SK-N-SH treated with all-trans-retinoic acid at 6 μM for 48 hours (cell line): Measurements from ENCODE around the gene BEST1.

Experiments used
- ARNTL ChIP-seq: fragments of 450-650 bp; formaldehyde crosslinking; IDR thresholded peaks from 2 replicates; pipeline ENCODE4 v1.5.0; 2020; ENCODE audit warnings: low read depth, mild to moderate bottlenecking, moderate library complexity, borderline replicate concordance
- CREB5 ChIP-seq: fragments of 250-450 bp; sonication (Bioruptor Pico); IDR thresholded peaks from 2 replicates; pipeline ENCODE4 v1.5.1; 2020; ENCODE audit warnings: low read depth, mild to moderate bottlenecking, moderate library complexity
- CSDC2 ChIP-seq: fragments of 250-450 bp; sonication (Bioruptor Pico); IDR thresholded peaks from 2 replicates; pipeline ENCODE4 v1.5.0; 2020; ENCODE audit warnings: mild to moderate bottlenecking, moderate library complexity
- ISL1 ChIP-seq: fragments of 250-450 bp; sonication (Bioruptor Pico); IDR thresholded peaks from 2 replicates; pipeline ENCODE4 v2.1.2; 2022; ENCODE audit warnings: mild to moderate bottlenecking, moderate library complexity
- RARB ChIP-seq: fragments of 250-450 bp; sonication (Bioruptor Pico); IDR thresholded peaks from 2 replicates; pipeline ENCODE4 v1.8.0; 2021; ENCODE audit warnings: mild to moderate bottlenecking, moderate library complexity
- SNAI2 ChIP-seq: fragments of 250-450 bp; sonication (Bioruptor Pico); IDR thresholded peaks from 2 replicates; pipeline ENCODE4 v1.5.0; 2020; ENCODE audit warnings: mild to moderate bottlenecking, moderate library complexity
- TCF4 ChIP-seq: fragments of 250-450 bp; sonication (Bioruptor Pico); IDR thresholded peaks from 2 replicates; pipeline ENCODE4 v1.8.0; 2021; ENCODE audit warnings: mild to moderate bottlenecking, moderate library complexity, borderline replicate concordance
- TOX ChIP-seq: fragments of 250-450 bp; sonication (Bioruptor Pico); IDR thresholded peaks from 2 replicates; pipeline ENCODE4 v1.8.0; 2021; ENCODE audit warnings: mild to moderate bottlenecking, moderate library complexity, borderline replicate concordance
- ZFP3 ChIP-seq: fragments of 250-450 bp; sonication (Bioruptor Pico); IDR thresholded peaks from 2 replicates; pipeline ENCODE4 v1.5.0; 2020; ENCODE audit warnings: mild to moderate bottlenecking, moderate library complexity
- ZNF565 ChIP-seq: fragments of 450-650 bp; formaldehyde crosslinking; conservative IDR thresholded peaks from 2 replicates; pipeline ENCODE4 v1.5.0; 2020; ENCODE audit warnings: low read depth, mild to moderate bottlenecking, moderate library complexity
- ZNF70 ChIP-seq: fragments of 450-650 bp; formaldehyde crosslinking; IDR thresholded peaks from 2 replicates; pipeline ENCODE4 v1.5.0; 2020; ENCODE audit warnings: mild to moderate bottlenecking, moderate library complexity
- ZNF8 ChIP-seq: fragments of 450-650 bp; formaldehyde crosslinking; IDR thresholded peaks from 2 replicates; pipeline ENCODE4 v1.5.0; 2020; ENCODE audit warnings: mild to moderate bottlenecking, moderate library complexity
- TF ChIP-seq, protein P1 (sequence below): fragments of 250-450 bp; sonication (Bioruptor Pico); IDR thresholded peaks from 2 replicates; pipeline ENCODE4 v1.8.0; 2021; ENCODE audit warnings: low read depth, mild to moderate bottlenecking, moderate library complexity, borderline replicate concordance
- TF ChIP-seq, protein P2 (sequence below): fragments of 250-450 bp; sonication (Bioruptor Pico); IDR thresholded peaks from 2 replicates; pipeline ENCODE4 v1.8.0; 2020; ENCODE audit warnings: mild to moderate bottlenecking, moderate library complexity, borderline replicate concordance

DNA sequence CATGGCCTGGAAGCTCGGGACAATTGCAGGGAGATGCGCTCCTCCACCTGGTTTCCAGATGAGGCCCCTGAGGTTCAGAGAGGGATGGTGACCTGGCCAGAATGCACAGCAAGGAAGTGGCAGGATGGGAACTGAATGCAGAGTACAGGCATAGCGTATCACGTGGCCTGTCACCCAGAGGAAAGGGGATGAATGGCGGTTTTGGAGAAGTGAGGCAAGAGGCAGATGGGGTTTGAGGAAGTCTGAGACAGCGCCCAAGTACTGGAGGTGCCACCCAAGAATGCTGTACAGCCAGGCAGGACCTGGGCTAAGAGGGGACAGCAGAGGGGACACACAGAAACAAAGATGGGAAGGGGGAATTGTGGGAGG is 37.6 kb upstream of the BEST1 start:
- TF ChIP-seq, protein P1, sequence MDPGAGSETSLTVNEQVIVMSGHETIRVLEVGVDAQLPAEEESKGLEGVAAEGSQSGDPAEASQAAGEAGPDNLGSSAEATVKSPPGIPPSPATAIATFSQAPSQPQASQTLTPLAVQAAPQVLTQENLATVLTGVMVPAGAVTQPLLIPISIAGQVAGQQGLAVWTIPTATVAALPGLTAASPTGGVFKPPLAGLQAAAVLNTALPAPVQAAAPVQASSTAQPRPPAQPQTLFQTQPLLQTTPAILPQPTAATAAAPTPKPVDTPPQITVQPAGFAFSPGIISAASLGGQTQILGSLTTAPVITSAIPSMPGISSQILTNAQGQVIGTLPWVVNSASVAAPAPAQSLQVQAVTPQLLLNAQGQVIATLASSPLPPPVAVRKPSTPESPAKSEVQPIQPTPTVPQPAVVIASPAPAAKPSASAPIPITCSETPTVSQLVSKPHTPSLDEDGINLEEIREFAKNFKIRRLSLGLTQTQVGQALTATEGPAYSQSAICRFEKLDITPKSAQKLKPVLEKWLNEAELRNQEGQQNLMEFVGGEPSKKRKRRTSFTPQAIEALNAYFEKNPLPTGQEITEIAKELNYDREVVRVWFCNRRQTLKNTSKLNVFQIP (CRISPR knock-in tag), result no peak
- TF ChIP-seq CREB5 (CRISPR knock-in tag) (no peak), RARB (CRISPR knock-in tag) (no peak), SNAI2 (no peak), CSDC2 (CRISPR knock-in tag) (no peak), ISL1 (CRISPR knock-in tag) (no peak), TOX (no peak), TCF4 (CRISPR knock-in tag) (no peak), ARNTL (CRISPR knock-in tag) (no peak), ZFP3 (CRISPR knock-in tag) (no peak), ZNF8 (CRISPR knock-in tag) (no peak), ZNF70 (CRISPR knock-in tag) (no peak), ZNF565 (CRISPR knock-in tag) (no peak)
- TF ChIP-seq, protein P2, sequence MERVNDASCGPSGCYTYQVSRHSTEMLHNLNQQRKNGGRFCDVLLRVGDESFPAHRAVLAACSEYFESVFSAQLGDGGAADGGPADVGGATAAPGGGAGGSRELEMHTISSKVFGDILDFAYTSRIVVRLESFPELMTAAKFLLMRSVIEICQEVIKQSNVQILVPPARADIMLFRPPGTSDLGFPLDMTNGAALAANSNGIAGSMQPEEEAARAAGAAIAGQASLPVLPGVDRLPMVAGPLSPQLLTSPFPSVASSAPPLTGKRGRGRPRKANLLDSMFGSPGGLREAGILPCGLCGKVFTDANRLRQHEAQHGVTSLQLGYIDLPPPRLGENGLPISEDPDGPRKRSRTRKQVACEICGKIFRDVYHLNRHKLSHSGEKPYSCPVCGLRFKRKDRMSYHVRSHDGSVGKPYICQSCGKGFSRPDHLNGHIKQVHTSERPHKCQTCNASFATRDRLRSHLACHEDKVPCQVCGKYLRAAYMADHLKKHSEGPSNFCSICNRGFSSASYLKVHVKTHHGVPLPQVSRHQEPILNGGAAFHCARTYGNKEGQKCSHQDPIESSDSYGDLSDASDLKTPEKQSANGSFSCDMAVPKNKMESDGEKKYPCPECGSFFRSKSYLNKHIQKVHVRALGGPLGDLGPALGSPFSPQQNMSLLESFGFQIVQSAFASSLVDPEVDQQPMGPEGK, result no peak
